IMR-90 (cell line): ENCODE results near the gene MOB4. TPM values are rescaled to one million over a fixed set of nuclear protein-coding genes. Genes with fewer than 3 reads are reported as not detected.

ENCODE experiments used
- ATAC-seq: fragments of 200-7000 bp; cut with Tn5 transposase; 2 replicates; pipeline ENCODE4 v1.9.1; 2020; ENCODE audit warnings: low read depth, mild to moderate bottlenecking, moderate library complexity
- BruUV-seq: library from RNA; stranded (reverse); fragments of 400-500 nt; replicated peaks from 2 replicates; lab custom pipeline; 2021; lab: Mats Ljungman, UMichigan
- CTCF ChIA-PET: fragments of 300-600 bp; formaldehyde crosslinking; extraction: SDS; loops from one replicate; lab custom pipeline; 2021; ENCODE audit warnings: antibody characterized with exemption; lab: Yijun Ruan, JAX
- POLR2A ChIA-PET: fragments of 300-600 bp; sonication (Branson Sonifier 250); formaldehyde crosslinking; loops from one replicate; lab custom pipeline; 2022; ENCODE audit warnings: antibody characterized with exemption; ENCODE audit not compliant: unreplicated experiment; lab: Charles Lee
- DNase-seq: peaks from one replicate; pipeline ENCODE4 v3.0.0; 2013
- H2AFZ ChIP-seq: replicated peaks from 2 replicates; pipeline ENCODE3; 2013; ENCODE audit warnings: low read length, mild to moderate bottlenecking; ENCODE audit not compliant: poor library complexity
- H2AK5ac ChIP-seq: 2 replicates; pipeline ENCODE4 v1.6.1; 2013; ENCODE audit warnings: low read depth, low read length, inconsistent platforms
- H2AK9ac ChIP-seq: replicated peaks from 2 replicates; pipeline ENCODE3; 2013; ENCODE audit warnings: mild to moderate bottlenecking, low read depth, low read length, moderate library complexity; ENCODE audit not compliant: poor library complexity
- H2BK120ac ChIP-seq: 2 replicates; pipeline ENCODE4 v1.6.1; 2013; ENCODE audit warnings: low read depth, low read length, inconsistent platforms
- H2BK15ac ChIP-seq: 3 replicates; pipeline ENCODE4 v1.6.1; 2013; ENCODE audit warnings: low read depth, low read length, inconsistent platforms
- H2BK20ac ChIP-seq: 2 replicates; pipeline ENCODE4 v1.6.1; 2013; ENCODE audit warnings: low read depth, mild to moderate bottlenecking, inconsistent platforms, low read length, moderate library complexity
- H2BK5ac ChIP-seq: 2 replicates; pipeline ENCODE4 v1.6.1; 2013; ENCODE audit warnings: mild to moderate bottlenecking, low read depth, low read length, inconsistent platforms; ENCODE audit not compliant: poor library complexity, severe bottlenecking
- H3K14ac ChIP-seq: replicated peaks from 2 replicates; pipeline ENCODE4 v1.6.1; 2013; ENCODE audit warnings: low read depth, low read length, inconsistent platforms
- H3K18ac ChIP-seq: 2 replicates; pipeline ENCODE4 v1.6.1; 2013; ENCODE audit warnings: low read depth, low read length, control low read depth
- H3K23ac ChIP-seq: 2 replicates; pipeline ENCODE4 v1.6.1; 2013; ENCODE audit warnings: low read depth, low read length, inconsistent platforms
- H3K27ac ChIP-seq: 2 replicates; pipeline ENCODE4 v1.5.1; 2013; ENCODE audit warnings: mild to moderate bottlenecking, control low read depth, low read length; ENCODE audit not compliant: insufficient read depth
- H3K27me3 ChIP-seq: 2 replicates; pipeline ENCODE4 v1.6.1; 2013; ENCODE audit warnings: low read length; ENCODE audit not compliant: control insufficient read depth, insufficient read depth
- H3K36me3 ChIP-seq: 2 replicates; pipeline ENCODE4 v1.6.1; 2013; ENCODE audit warnings: low read length, mixed read lengths; ENCODE audit not compliant: control insufficient read depth, insufficient read depth
- H3K4ac ChIP-seq: 2 replicates; pipeline ENCODE4 v1.6.1; 2013; ENCODE audit warnings: low read depth, low read length, inconsistent platforms
- H3K4me1 ChIP-seq: 2 replicates; pipeline ENCODE4 v1.6.1; 2013; ENCODE audit warnings: low read length, mixed read lengths; ENCODE audit not compliant: control insufficient read depth, insufficient read depth
- H3K4me2 ChIP-seq: 2 replicates; pipeline ENCODE4 v1.6.1; 2013; ENCODE audit warnings: low read depth, mild to moderate bottlenecking, control low read depth, low read length, moderate library complexity
- H3K4me3 ChIP-seq: 2 replicates; pipeline ENCODE4 v1.5.1; 2013; ENCODE audit warnings: low read depth, mild to moderate bottlenecking, control low read depth, low read length, moderate library complexity; ENCODE audit not compliant: insufficient read depth
- H3K56ac ChIP-seq: 2 replicates; pipeline ENCODE4 v1.6.1; 2013; ENCODE audit warnings: low read length, inconsistent platforms; ENCODE audit not compliant: insufficient read depth; ENCODE audit errors: extremely low read depth
- H3K79me1 ChIP-seq, 2 experiments: 2 replicates each; pipeline ENCODE4 v1.6.1; 2013; ENCODE audit warnings: low read length in 2 of 2, inconsistent platforms in 1 of 2, low read depth in 1 of 2
- H3K9ac ChIP-seq: 2 replicates; pipeline ENCODE4 v1.6.1; 2013; ENCODE audit warnings: low read depth, low read length, control low read depth
- H3K9me1 ChIP-seq: 2 replicates; pipeline ENCODE4 v1.6.1; 2013; ENCODE audit warnings: low read length, inconsistent platforms; ENCODE audit not compliant: insufficient read depth
- H3K9me3 ChIP-seq: 2 replicates; pipeline ENCODE4 v1.6.1; 2013; ENCODE audit warnings: low read length; ENCODE audit not compliant: control insufficient read depth, insufficient read depth
- H4K20me1 ChIP-seq: 2 replicates; pipeline ENCODE4 v1.6.1; 2013; ENCODE audit warnings: low read length, inconsistent platforms; ENCODE audit not compliant: insufficient read depth
- H4K5ac ChIP-seq: 2 replicates; pipeline ENCODE4 v1.6.1; 2013; ENCODE audit warnings: mild to moderate bottlenecking, low read depth, low read length, control low read depth
- H4K8ac ChIP-seq, 2 experiments: 2 replicates each; pipeline ENCODE4 v1.6.1; 2013; ENCODE audit warnings: low read depth in 2 of 2, low read length in 2 of 2, control low read depth in 1 of 2, inconsistent platforms in 1 of 2
- H4K91ac ChIP-seq: 2 replicates; pipeline ENCODE4 v1.6.1; 2013; ENCODE audit warnings: low read depth, low read length, inconsistent platforms; ENCODE audit not compliant: insufficient read depth
- BHLHE40 ChIP-seq: fragments of 150-350 bp; IDR thresholded peaks from 2 replicates; pipeline ENCODE4 v1.6.1; 2016; ENCODE audit warnings: mild to moderate bottlenecking, low read depth, low read length
- CHD1 ChIP-seq: IDR thresholded peaks from 2 replicates; pipeline ENCODE4 v1.6.1; 2012; ENCODE audit warnings: low read depth, low read length, improper control_type of control experiment
- NFE2L2 ChIP-seq: fragments of 150-350 bp; IDR thresholded peaks from 2 replicates; pipeline ENCODE4 v1.6.1; 2016; ENCODE audit warnings: low read depth, mild to moderate bottlenecking, low read length
- POLR2A ChIP-seq: IDR thresholded peaks from 2 replicates; pipeline ENCODE4 v1.6.1; 2012; ENCODE audit warnings: mild to moderate bottlenecking, low read depth, low read length
- WGBS, 2 experiments: methylation state at CpG; one replicate each; pipeline versions ENCODE4 v1.1.5 to v1.1.7; 2013; ENCODE audit warnings: missing lambda C conversion rate in 2 of 2; ENCODE audit not compliant: insufficient read length in 1 of 2; ENCODE audit errors: extremely low coverage in 2 of 2; 5-methylcytosine and 5-hydroxymethylcytosine counted together
- dilution Hi-C: fragments of 300-500 bp; cut with HindIII; formaldehyde crosslinking; loops from one replicate; pipeline ENCODE4 v1.14.3; 2018; ENCODE audit warnings: low sequenced_read_pairs; ENCODE audit not compliant: unreplicated experiment
- in situ Hi-C: fragments of 300-500 bp; cut with MboI; formaldehyde crosslinking; loops from 3 replicates; pipeline ENCODE4 v1.14.3; 2019; ENCODE audit warnings: low sequenced_read_pairs, inconsistent platforms, mixed read lengths
- intact Hi-C: fragments of 100-400 bp; cut with micrococcal nuclease; formaldehyde crosslinking; loops from 2 replicates; pipeline ENCODE4 v1.10.0; 2022
- polyA plus RNA-seq, 3 experiments: library from polyadenylated mRNA; depleted of rRNA; stranded (reverse); fragments of >200 nt; gene quantifications; 2 replicates each; pipeline ENCODE4 v1.2.3, GENCODE V29; 2012; ENCODE audit warnings: low replicate concordance in 1 of 3
- total RNA-seq: library from RNA; depleted of rRNA; stranded (reverse); fragments of >200 nt; gene quantifications from 2 replicates; pipeline ENCODE4 v1.2.3, GENCODE V29; 2012

The MOB4 gene
- total and polyA plus RNA-seq, 2 of the 4 experiments (the other 2 are of a cell fraction): 34.8 to 36.0 TPM

GRCh38 chr2:197515315-197515738 lies 539 bp upstream of the MOB4 start:
- CTCF ChIA-PET: no interaction called here
- H2BK5ac ChIP-seq: peak overlapping the region; percentile 83
- peak overlapping the region; percentile 80 for H3K9ac ChIP-seq
- peaks cover under 1% of the 10 kb centered on the region; the same call in 1 of the 2 replicates for H4K20me1 ChIP-seq
- H3K4me3 ChIP-seq: peak overlapping the region; percentile 80
- H2AK9ac ChIP-seq: peak overlapping the region; percentile 99
- H3K27ac ChIP-seq: peak overlapping the region; percentile 65
- TF ChIP-seq BHLHE40: no peak
- TF ChIP-seq POLR2A: no peak
- no peak for TF ChIP-seq CHD1
- no peak for TF ChIP-seq NFE2L2
- dilution Hi-C loops (no loop called here), intact Hi-C loops (loop anchor here (5.0 kb wide), 2 partner anchors 157 to 192 kb away; partner anchors contain the start of gene MARS2), in situ Hi-C loops (loop anchor here (10.0 kb wide), 1 partner anchor 189 kb away; the partner anchor contains the start of gene MARS2)
- peak overlapping the region; percentile 40 to 87 for H4K8ac ChIP-seq
- H2BK15ac ChIP-seq: peak overlapping the region; percentile 2; the same call in 1 of the 3 replicates
- H3K56ac ChIP-seq: peak overlapping the region; percentile 58
- peak overlapping the region; percentile 70 for H4K91ac ChIP-seq
- H3K9me3 ChIP-seq: no peaks in the 10 kb centered on the region
- H3K14ac ChIP-seq: peak overlapping the region; percentile 89
- no peak overlapping the region for H2AK5ac ChIP-seq
- H2BK20ac ChIP-seq: no peak overlapping the region
- H3K4ac ChIP-seq: peak overlapping the region; percentile 90
- H3K4me2 ChIP-seq: peak overlapping the region; percentile 83
- 0 out of 4 replicates have a peak, but pooled peaks cover 0 to 8% of the 10 kb centered on the region in 2 experiments for H3K79me1 ChIP-seq
- ATAC-seq: no peak
- H2BK120ac ChIP-seq: peak overlapping the region; percentile 70
- H3K4me1 ChIP-seq: peaks cover 4% of the 10 kb centered on the region; the same call in 1 of the 2 replicates
- H3K9me1 ChIP-seq: 0 out of 2 replicates have a peak, but pooled peaks cover 1% of the 10 kb centered on the region
- peak overlapping the region; percentile 37 for H4K5ac ChIP-seq
- DNase-seq: peak; percentile 31
- POLR2A ChIA-PET: interaction anchor here (0.6 kb wide), 1 partner anchor 16 kb away, joined by 3 read pairs; the partner anchor contains the start of gene HSPD1
- H3K23ac ChIP-seq: peak overlapping the region; percentile 79
- BruUV-seq: no TSS peak
- WGBS, 2 experiments: 5% methylated on average over 14 of the region's 16 CpGs; no CpG with 5 or more reads in 1 of the 2 experiments
- no peaks in the 10 kb centered on the region for H3K27me3 ChIP-seq
- H3K36me3 ChIP-seq: no peaks in the 10 kb centered on the region
- H3K18ac ChIP-seq: peak overlapping the region; percentile 21
- peak overlapping the region; percentile 95 for H2AFZ ChIP-seq
